T-helper 1 cell (primary cell): ENCODE data around the gene ENPP6.
"Not testable (repeated sequence)": the region's sequence is repeated elsewhere in the genome, so short reads cannot be mapped to it uniquely, and the experiment has no call there.

Experiments used
- DNase-seq, 5 donors: peaks; one replicate each; pipeline ENCODE4 v3.0.0-alpha.2; 2012 to 2020

ENPP6 gene

DNA sequence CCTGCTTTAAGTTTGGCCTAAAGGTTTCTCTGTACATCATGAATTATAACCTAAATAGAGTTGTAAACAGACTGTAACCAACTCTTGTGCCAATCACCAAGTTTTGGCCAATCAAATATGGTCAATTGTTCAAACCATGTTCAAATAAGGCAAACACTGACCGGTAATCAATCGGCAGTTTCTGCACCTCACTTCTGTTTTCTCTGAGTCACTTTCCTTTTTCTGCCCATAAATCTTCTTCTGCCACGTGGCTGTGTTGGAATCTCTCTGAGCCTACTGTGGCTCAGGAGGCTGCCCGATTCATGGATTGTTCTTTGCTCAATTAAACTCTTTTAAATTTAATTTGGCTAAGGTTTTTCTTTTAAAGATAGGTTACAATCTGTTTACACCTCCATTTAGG, 16.5 kb upstream of the ENPP6 start:
- no peak for DNase-seq

- DNase-seq: no peak
Observed at GRCh38 chr4:184232975-184233374, 15.3 kb upstream of the ENPP6 start.

GRCh38 chr4:184232202-184232601, 14.5 kb upstream of the ENPP6 start:
- DNase-seq: no peak

DNA sequence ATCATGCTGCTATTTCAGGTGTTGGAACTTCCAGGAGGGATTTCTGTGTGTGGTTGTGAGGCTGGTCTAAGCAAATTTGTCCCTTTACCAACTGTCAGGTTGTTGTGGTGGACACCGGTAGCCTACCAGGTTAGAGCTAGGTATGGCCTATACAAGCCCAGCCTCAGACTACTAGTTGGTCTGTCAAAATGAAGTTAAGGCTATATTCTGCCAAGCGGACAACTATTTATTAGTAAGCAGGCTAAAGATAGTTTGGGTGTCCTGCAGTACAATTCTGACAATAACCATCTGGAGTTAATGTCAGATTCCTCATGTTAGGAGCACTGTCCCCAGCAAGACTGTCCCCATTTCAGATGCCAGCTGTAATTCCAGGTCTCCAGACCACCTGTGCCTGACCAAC, 13.9 kb upstream of the ENPP6 start:
- no peak for DNase-seq

GRCh38 chr4:184228056-184228705, 10.5 kb upstream of the ENPP6 start:
- DNase-seq: no peak

- DNase-seq: no peak
Observed at GRCh38 chr4:184216515-184216914, 1.2 kb downstream of the ENPP6 start.

GRCh38 chr4:184215709-184216328, 1.9 kb downstream of the ENPP6 start:
- DNase-seq: no peak

DNA sequence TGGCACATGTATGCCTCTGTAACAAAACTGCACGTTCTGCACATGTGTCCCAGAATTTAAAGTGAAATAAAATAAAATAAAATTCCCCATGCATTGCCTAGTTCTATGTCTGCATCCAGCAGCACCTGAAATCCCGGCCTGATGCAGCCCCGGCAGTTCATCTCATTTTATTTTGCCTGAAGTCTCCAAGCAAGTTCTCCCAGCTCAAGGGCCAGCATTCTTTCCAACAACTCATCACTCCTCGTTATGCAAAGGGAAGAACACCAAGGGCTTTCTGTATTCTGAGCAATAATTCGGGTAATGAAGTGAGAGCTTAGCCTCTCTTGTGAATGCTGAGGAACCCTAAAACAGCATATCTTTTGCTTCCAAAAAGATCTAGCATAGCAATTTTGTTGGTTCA, 2.7 kb downstream of the ENPP6 start:
- no peak for DNase-seq

DNA sequence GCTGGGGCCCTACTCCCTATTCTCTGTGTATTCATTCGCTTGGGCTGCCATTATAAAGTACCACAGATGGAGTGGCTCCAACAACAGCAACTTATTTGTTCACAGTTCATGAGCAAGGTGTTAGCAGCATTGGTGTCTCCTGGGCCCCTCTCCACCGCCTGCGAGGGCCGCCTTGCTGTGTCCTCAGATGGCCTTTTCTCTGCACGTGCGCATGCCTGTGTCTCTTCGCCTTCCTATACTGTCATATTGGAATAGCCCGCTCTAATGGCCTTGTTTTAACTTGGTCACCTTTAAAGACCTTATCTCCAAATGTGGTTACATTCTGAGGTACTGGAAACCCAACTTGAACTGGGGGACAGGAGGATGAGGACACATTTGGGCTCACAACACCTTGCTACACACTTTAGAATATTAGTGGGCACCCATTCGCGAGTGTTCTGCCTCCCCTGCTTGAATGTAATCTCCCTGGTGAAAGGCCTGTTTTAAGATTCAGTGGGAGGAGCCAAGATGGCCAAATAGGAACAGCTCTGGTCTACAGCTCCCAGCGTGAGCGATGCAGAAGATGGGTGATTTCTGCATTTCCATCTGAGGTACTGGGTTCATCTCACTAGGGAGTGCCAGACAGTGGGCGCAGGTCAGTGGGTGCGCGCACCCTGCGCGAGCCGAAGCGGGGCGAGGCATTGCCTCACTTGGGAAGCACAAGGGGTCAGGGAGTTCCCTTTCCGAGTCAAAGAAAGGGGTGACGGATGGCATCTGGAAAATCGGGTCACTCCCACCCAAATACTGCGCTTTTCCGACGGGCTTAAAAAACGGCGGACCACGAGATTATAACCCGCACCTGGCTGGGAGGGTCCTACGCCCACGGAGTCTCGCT, 9.7 kb downstream of the ENPP6 start:
- DNase-seq: not testable (repeated sequence)

DNA sequence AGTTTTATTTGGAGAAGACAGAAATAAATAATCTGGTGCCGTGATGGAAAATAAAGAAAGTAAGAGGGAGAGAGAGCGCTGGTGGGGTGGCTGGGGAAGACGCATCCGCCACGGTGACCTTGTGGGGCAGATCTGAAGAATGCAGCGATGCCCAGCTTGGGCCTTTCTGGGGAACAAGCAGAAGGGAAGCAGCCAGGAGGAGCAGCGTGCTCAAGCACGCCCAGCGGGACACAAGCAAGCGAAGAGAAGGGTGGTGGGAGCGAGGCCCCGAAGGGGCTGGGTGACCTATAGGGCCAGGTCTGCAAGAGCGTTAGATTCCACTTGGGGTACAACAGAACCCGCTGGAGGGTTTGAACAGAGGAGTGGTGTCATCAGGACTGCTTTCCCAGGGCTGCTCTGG, 12.4 kb downstream of the ENPP6 start:
- DNase-seq: no peak

- DNase-seq: no peak
Observed at GRCh38 chr4:184203300-184203699, 14.4 kb downstream of the ENPP6 start.

GRCh38 chr4:184201179-184201578, 16.5 kb downstream of the ENPP6 start:
- DNase-seq: no peak

- DNase-seq: no peak
Observed at GRCh38 chr4:184200296-184200695, 17.4 kb downstream of the ENPP6 start.

DNA sequence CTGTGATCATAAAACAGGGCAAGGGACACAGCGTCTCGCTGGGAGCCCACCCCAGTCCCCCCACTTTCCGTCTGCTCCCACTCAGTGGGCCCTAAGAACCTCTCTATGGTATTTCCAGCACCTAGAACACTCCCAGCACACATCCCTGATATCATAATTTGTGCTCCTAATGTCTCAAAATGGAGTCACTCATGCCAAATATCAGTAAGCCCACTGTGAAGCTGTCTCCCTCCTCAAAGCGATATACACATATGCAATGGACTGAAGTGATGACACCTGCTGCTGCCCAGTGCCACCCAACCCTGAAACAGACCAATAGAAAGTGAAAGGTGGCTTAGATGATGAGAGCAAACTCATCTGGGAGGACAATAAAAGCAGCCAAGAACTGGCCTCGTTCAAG, 17.9 kb downstream of the ENPP6 start:
- DNase-seq: no peak

DNA sequence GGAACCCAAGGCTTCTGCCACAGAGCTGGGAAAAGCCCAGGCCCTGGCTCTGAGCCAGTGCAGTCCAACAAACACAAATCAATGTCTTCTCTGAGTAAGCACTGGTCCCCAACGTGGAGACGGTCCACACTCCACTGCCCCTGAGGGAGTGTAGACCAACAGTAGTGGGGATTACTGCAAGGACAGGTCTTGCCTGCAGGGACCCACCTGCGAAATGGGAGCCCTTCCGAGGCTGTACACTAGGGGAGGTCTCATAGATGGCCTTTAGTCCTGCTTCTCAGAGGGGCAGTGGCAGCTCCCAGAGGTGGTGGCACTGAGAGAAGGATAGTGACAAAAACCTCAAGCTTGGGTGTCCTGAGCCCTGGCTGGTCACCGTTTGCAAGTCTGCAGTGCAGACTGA, 19.5 kb downstream of the ENPP6 start:
- no peak for DNase-seq

DNA sequence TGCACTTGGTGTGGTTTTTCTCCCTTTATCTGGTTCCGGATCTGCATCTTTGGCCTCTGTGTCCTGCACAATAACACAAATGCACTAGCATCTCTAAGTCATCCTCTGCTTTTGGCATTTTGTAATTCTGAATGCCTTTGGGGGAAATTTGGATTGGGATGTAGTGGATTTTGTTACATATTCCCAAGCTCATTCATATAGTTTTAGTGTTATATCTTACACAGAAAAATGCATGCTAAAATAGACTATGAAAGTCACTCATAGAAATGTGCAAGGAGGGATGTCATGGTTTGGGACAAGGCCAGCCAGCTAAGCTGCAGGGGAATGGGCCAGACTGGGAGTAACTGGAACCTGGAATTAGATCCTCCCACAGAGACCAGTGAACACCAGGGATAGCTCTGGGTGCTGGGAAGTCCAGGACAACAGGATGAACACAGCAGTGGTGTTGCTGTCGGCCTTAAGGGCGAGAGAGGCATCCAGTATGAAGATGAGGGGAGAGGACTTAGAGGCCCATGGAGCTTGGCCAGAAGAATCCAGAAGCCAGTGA, 20.1 kb downstream of the ENPP6 start:
- no peak for DNase-seq

DNA sequence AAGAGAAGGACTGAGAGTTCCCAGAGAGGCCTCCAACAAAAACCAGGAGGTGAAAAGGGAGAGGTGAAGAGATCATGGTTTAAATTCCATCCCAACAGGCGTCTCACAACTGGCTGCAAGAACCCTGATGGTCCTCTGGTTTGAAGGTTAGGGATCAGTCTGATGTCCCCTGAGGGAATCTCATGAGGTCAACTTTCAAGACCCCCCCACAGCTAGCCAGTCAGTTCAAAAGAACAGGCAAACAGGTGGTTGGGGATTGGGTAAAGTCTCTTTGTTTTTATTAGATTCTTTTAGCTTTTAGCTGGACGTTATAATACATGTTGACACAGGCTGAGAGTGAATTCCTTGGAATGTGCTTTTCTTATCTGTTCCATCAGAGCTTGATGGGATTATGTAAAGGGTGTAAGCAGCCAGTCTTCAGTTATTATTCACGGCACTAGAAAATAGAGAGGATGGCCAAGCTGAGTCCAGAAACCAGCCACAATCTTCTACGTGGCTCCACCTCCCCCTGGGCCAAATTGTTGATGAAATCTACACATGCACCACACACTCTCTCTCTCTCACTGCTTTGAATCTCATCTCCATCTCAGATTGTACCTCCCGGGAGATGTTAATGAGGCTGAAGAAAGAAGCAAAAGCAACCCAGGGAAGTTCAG, 20.8 kb downstream of the ENPP6 start:
- no peak for DNase-seq

DNA sequence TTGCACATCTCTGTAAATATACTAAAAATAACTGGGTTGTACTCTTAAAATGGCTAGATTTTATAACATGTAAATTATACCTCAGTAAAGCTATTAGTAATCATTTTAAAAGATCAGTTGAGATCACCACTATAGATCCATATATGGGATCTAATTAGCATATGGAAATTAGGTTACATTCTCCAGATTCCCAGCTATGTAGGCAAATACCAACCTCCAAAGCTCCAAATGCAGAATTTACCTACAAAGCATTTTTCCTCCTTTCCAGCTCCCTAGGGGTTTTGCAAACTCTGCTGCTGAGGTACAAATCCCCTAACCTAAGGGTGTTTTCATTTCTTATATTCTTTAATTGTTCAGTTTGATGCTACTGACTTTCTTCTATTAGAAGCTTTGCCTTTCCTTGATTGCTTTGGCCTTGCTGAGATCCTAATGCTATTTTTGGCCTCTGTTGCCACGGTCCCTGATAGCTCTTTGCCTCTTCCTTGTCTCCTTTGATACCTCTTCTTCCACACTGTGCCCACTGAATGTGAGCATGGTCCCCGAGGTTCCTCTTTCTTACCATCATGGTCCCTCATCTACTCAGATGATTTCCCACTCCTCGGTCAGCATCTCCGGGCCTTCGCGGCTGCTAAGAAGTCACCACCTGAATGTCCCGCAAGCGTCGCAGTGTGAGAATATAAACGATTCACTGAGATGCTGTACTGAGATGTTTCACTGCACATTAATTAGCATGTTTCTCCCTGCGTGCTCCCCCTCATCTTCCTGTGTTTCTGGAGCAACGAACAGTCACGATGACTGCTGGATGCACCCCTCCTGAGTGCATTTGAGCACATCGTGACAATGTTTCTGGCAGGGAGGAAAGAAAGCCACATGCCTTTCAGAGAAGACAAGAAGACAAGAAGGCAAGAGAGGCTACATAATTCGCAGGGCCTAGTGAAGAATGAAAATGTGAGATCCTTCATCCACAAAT, 23.8 kb downstream of the ENPP6 start:
- no peak for DNase-seq

GRCh38 chr4:184192933-184193332, 24.7 kb downstream of the ENPP6 start:
- no peak for DNase-seq

DNA sequence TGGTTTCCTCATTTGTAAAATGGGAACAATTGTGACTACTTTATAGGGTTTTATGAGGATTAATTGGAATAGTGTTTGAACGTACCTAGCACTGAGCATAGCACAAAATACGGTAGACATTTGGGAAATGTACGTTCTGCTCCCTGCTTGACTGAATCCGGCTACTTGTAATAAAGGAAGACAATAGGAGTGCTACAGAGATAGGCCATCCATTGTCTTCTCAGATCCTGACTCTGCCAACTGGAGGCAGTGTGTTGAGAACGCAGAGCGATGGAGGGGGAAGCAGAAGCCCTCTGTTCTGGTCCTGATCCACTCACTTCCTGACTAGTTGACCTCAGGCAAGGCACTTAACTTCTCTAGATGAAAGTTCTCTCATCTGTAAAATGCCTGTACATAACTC, 26.4 kb downstream of the ENPP6 start:
- DNase-seq: no peak

GRCh38 chr4:184190711-184191110, 27.0 kb downstream of the ENPP6 start:
- DNase-seq: no peak

DNA sequence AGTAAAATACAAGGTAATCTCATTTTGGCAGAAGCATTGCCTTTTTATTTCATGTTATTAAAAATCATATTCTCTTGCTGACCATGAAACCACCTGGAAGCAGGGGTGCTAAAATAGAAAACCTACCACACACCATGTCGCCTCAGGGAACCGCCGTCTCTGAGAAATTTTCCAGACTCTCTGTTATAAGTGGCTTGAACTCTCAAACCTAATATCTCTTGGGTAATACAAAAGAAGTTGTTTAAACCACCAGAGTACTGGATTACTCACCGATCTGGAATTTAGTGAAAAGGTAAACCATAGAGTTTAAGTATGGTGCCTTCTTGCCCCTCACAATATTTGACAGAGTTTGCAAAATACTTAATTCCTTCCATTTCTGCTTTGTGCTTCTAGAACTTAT, 27.7 kb downstream of the ENPP6 start:
- no peak for DNase-seq
